ENCODE results near the gene PPM1J. TPM values are rescaled to one million over a fixed set of nuclear protein-coding genes. Genes with fewer than 3 reads are reported as not detected.

Gene PPM1J
- total and polyA plus RNA-seq, 2 of the 13 experiments (the other 11 are each of a cell fraction or from before 2014, with no cell fraction given): 0.07 to 0.22 TPM

GRCh38 chr1:112748396-112748795, 33.3 kb upstream of the PPM1J start:
- no peaks in the 10 kb centered on the region for H3K4me1 ChIP-seq (ENCODE audit: insufficient read depth, low read length)
- H3K27me3 ChIP-seq (ENCODE audit: control insufficient read depth in 1 of 2, insufficient read depth in 2 of 2, low read length in 2 of 2): no peaks in the 10 kb centered on the region
- TF ChIP-seq, protein P1, sequence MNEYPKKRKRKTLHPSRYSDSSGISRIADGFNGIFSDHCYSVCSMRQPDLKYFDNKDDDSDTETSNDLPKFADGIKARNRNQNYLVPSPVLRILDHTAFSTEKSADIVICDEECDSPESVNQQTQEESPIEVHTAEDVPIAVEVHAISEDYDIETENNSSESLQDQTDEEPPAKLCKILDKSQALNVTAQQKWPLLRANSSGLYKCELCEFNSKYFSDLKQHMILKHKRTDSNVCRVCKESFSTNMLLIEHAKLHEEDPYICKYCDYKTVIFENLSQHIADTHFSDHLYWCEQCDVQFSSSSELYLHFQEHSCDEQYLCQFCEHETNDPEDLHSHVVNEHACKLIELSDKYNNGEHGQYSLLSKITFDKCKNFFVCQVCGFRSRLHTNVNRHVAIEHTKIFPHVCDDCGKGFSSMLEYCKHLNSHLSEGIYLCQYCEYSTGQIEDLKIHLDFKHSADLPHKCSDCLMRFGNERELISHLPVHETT (CRISPR knock-in tag; conservative IDR thresholded peaks at IDR 0.05): no peak
- H3K4me2 ChIP-seq (ENCODE audit: low read depth, low read length): no peak overlapping the region
- no peak overlapping the region for H3K9ac ChIP-seq (ENCODE audit: insufficient read depth, low read depth, low read length)
- no peaks in the 10 kb centered on the region for H3K36me3 ChIP-seq (replicated peaks in 1 of 2; ENCODE audit: control insufficient read depth in 1 of 2, insufficient read depth in 2 of 2, low read length in 2 of 2)
- H3K79me2 ChIP-seq (ENCODE audit: insufficient read depth, low read length): no peaks in the 10 kb centered on the region
- intact Hi-C loops (cut with micrococcal nuclease; ENCODE audit: unreplicated experiment) (no loop called here), in situ Hi-C loops (cut with HindIII; ENCODE audit: extremely low pct_ligation_motif_present, low pct_unique_long_range_greater_than_20kb) (no loop called here)
- no peaks in the 10 kb centered on the region for H4K20me1 ChIP-seq (ENCODE audit: insufficient read depth, low read length)
- H3K27ac ChIP-seq (ENCODE audit: extremely low read length, insufficient read depth, low read length): no peak overlapping the region
- BruUV-seq (replicated peaks): no TSS peak
- no peak overlapping the region for H3K4me3 ChIP-seq (replicated peaks in 1 of 3; ENCODE audit: insufficient read depth in 1 of 3, low read depth in 2 of 3, low read length in 3 of 3)
- H2AFZ ChIP-seq (ENCODE audit: low read length): no peak overlapping the region
- FAIRE-seq (no peak), DNase-seq (ENCODE audit: low spot score) (no peak), ATAC-seq (no peak)
- ChIA-PET POLR2A (no interaction called here), CTCF (ENCODE audit: low intra/inter-chr PET ratio, low total read pairs) (no interaction called here)
- no peaks in the 10 kb centered on the region for H3K9me3 ChIP-seq (ENCODE audit: low read length)
- 62% methylated on average over 12 of the region's 12 CpGs for WGBS (ENCODE audit: low lambda C conversion rate)

GRCh38 chr1:112744009-112744578, 29.0 kb upstream of the PPM1J start:
- ChIA-PET CTCF (ENCODE audit: low intra/inter-chr PET ratio, low total read pairs) (no interaction called here), POLR2A (no interaction called here)
- H3K36me3 ChIP-seq (replicated peaks in 1 of 2; ENCODE audit: control insufficient read depth in 1 of 2, insufficient read depth in 2 of 2, low read length in 2 of 2): no peaks in the 10 kb centered on the region
- intact Hi-C loops (cut with micrococcal nuclease; ENCODE audit: unreplicated experiment) (no loop called here), in situ Hi-C loops (cut with HindIII; ENCODE audit: extremely low pct_ligation_motif_present, low pct_unique_long_range_greater_than_20kb) (no loop called here)
- no peaks in the 10 kb centered on the region for H3K79me2 ChIP-seq (ENCODE audit: insufficient read depth, low read length)
- H3K27me3 ChIP-seq (ENCODE audit: control insufficient read depth in 1 of 2, insufficient read depth in 2 of 2, low read length in 2 of 2): 0 out of 5 replicates have a peak, but pooled peaks cover 0 to 4% of the 10 kb centered on the region in 2 experiments
- DNase-seq (ENCODE audit: low spot score) (no peak), ATAC-seq (no peak), FAIRE-seq (no peak)
- WGBS (ENCODE audit: low lambda C conversion rate): 91% methylated on average over 34 of the region's 58 CpGs
- H2AFZ ChIP-seq (ENCODE audit: low read length): no peak overlapping the region
- no peaks in the 10 kb centered on the region for H3K4me1 ChIP-seq (ENCODE audit: insufficient read depth, low read length)
- H3K27ac ChIP-seq (ENCODE audit: extremely low read length, insufficient read depth, low read length): no peak overlapping the region
- no peaks in the 10 kb centered on the region for H4K20me1 ChIP-seq (ENCODE audit: insufficient read depth, low read length)
- BruUV-seq (replicated peaks): no TSS peak
- H3K4me2 ChIP-seq (ENCODE audit: low read depth, low read length): no peak overlapping the region
- H3K4me3 ChIP-seq (replicated peaks in 1 of 3; ENCODE audit: insufficient read depth in 1 of 3, low read depth in 2 of 3, low read length in 3 of 3): no peak overlapping the region
- no peak overlapping the region for H3K9ac ChIP-seq (ENCODE audit: insufficient read depth, low read depth, low read length)
- no peaks in the 10 kb centered on the region for H3K9me3 ChIP-seq (ENCODE audit: low read length)
- TF ChIP-seq, protein P2, sequence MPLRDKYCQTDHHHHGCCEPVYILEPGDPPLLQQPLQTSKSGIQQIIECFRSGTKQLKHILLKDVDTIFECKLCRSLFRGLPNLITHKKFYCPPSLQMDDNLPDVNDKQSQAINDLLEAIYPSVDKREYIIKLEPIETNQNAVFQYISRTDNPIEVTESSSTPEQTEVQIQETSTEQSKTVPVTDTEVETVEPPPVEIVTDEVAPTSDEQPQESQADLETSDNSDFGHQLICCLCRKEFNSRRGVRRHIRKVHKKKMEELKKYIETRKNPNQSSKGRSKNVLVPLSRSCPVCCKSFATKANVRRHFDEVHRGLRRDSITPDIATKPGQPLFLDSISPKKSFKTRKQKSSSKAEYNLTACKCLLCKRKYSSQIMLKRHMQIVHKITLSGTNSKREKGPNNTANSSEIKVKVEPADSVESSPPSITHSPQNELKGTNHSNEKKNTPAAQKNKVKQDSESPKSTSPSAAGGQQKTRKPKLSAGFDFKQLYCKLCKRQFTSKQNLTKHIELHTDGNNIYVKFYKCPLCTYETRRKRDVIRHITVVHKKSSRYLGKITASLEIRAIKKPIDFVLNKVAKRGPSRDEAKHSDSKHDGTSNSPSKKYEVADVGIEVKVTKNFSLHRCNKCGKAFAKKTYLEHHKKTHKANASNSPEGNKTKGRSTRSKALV (CRISPR knock-in tag; IDR thresholded peaks at IDR 0.05): no peak
- TF ChIP-seq TARDBP (CRISPR knock-in tag; IDR thresholded peaks at IDR 0.05) (no peak), ARID4A (CRISPR knock-in tag; IDR thresholded peaks at IDR 0.05; ENCODE audit: borderline replicate concordance) (no peak), ZSCAN20 (CRISPR knock-in tag; IDR thresholded peaks at IDR 0.05; ENCODE audit: borderline replicate concordance) (no peak), ZBTB7A (CRISPR knock-in tag; IDR thresholded peaks at IDR 0.05) (no peak), MTF1 (CRISPR knock-in tag; IDR thresholded peaks at IDR 0.05) (no peak), ZNF562 (CRISPR knock-in tag; IDR thresholded peaks at IDR 0.05; ENCODE audit: borderline replicate concordance) (no peak), ZNF724P (CRISPR knock-in tag; IDR thresholded peaks at IDR 0.05; ENCODE audit: borderline replicate concordance) (no peak), ZNF614 (CRISPR knock-in tag; IDR thresholded peaks at IDR 0.05; ENCODE audit: borderline replicate concordance) (no peak), ZNF326 (CRISPR knock-in tag; IDR thresholded peaks at IDR 0.05; ENCODE audit: borderline replicate concordance) (no peak)

Data from HepG2 (cell line).